Right atrium auricular region (tissue), 2 donors: ENCODE data around the gene CDH13. TPM values are rescaled to one million over a fixed set of nuclear protein-coding genes. Genes with fewer than 3 reads are reported as not detected.

Experiments
- DNase-seq: peaks from one replicate; pipeline ENCODE4 v3.0.0-alpha.2; 2019; ENCODE audit warnings: low spot score
- H3K27ac ChIP-seq, 2 donors: fragments of 200-600 bp; sonication (generic); 1 replicate in 1 of 2; 2 replicates in 1 of 2; pipeline ENCODE4 v1.5.1; 2016 to 2019
- H3K27me3 ChIP-seq, 2 donors: fragments of 200-600 bp; sonication (generic); one replicate each; pipeline versions ENCODE4 v1.5.1 to v1.6.0; 2017 to 2019
- H3K36me3 ChIP-seq: fragments of 200-600 bp; sonication (generic); one replicate; pipeline ENCODE4 v1.5.1; 2016
- H3K4me1 ChIP-seq, 2 donors: fragments of 200-600 bp; sonication (generic); one replicate each; pipeline versions ENCODE4 v1.5.1 to v1.6.0; 2017 to 2019
- H3K4me3 ChIP-seq, 2 donors: fragments of 200-600 bp; sonication (generic); 1 replicate in 1 of 2; 2 replicates in 1 of 2; pipeline ENCODE4 v1.5.1; 2017 to 2019; ENCODE audit warnings: mild to moderate bottlenecking in 1 of 2, moderate library complexity in 1 of 2
- H3K9me3 ChIP-seq, 2 donors: fragments of 200-600 bp; sonication (generic); one replicate each; pipeline ENCODE4 v1.5.1; 2019
- CTCF ChIP-seq, 2 donors: fragments of 200-600 bp; sonication (generic); IDR thresholded peaks; one replicate each; pipeline ENCODE4 v1.5.1; 2019; ENCODE audit warnings: antibody characterized with exemption in 2 of 2
- total RNA-seq, 2 donors: library from RNA; depleted of rRNA; stranded (reverse); fragments of >200 nt; gene quantifications; one replicate each; pipeline ENCODE4 v1.1.0, GENCODE V29; 2016

The CDH13 gene
- total RNA-seq, 2 donors from 2014 or later: 75.4 to 85.9 TPM

GRCh38 chr16:82990155-82990554, 363.4 kb downstream of the CDH13 start:
- Histone ChIP-seq H3K4me3 (no peak overlapping the region), H3K9me3 (no peaks in the 10 kb centered on the region), H3K27ac (no peak overlapping the region), H3K27me3 (no peaks in the 10 kb centered on the region), H3K4me1 (peaks cover 0 to 1% of the 10 kb centered on the region in 2 donors), H3K36me3 (no peaks in the 10 kb centered on the region)
- no peak for DNase-seq
- TF ChIP-seq CTCF (IDR thresholded peaks at IDR 0.05): no peak

- TF ChIP-seq CTCF (IDR thresholded peaks at IDR 0.05): no peak
- no peak for DNase-seq
- no peaks in the 10 kb centered on the region for H3K9me3 ChIP-seq
- H3K27ac ChIP-seq: no peak overlapping the region
- no peak overlapping the region for H3K4me3 ChIP-seq
- no peaks in the 10 kb centered on the region for H3K36me3 ChIP-seq
- H3K4me1 ChIP-seq: peaks cover 0 to 14% of the 10 kb centered on the region in 2 donors
- H3K27me3 ChIP-seq: no peaks in the 10 kb centered on the region
Observed at GRCh38 chr16:82991410-82991809, 364.6 kb downstream of the CDH13 start.

- Histone ChIP-seq H3K4me1 (peaks cover 0 to 17% of the 10 kb centered on the region in 2 donors), H3K27ac (no peak overlapping the region), H3K4me3 (no peak overlapping the region), H3K27me3 (no peaks in the 10 kb centered on the region), H3K36me3 (no peaks in the 10 kb centered on the region), H3K9me3 (no peaks in the 10 kb centered on the region)
- TF ChIP-seq CTCF (IDR thresholded peaks at IDR 0.05): no peak
- DNase-seq: no peak
Observed at GRCh38 chr16:82991966-82992675, 365.4 kb downstream of the CDH13 start.

- no peaks in the 10 kb centered on the region for H3K9me3 ChIP-seq
- no peaks in the 10 kb centered on the region for H3K27me3 ChIP-seq
Observed at GRCh38 chr16:82992786-82993185, 366.0 kb downstream of the CDH13 start.

GRCh38 chr16:82993415-82993814, 366.6 kb downstream of the CDH13 start:
- no peaks in the 10 kb centered on the region for H3K36me3 ChIP-seq
- H3K4me3 ChIP-seq: no peak overlapping the region
- no peaks in the 10 kb centered on the region for H3K27me3 ChIP-seq
- peaks cover 0 to 17% of the 10 kb centered on the region in 2 donors for H3K4me1 ChIP-seq
- no peak for TF ChIP-seq CTCF (IDR thresholded peaks at IDR 0.05)
- H3K27ac ChIP-seq: no peak overlapping the region
- H3K9me3 ChIP-seq: no peaks in the 10 kb centered on the region
- DNase-seq: no peak

More at GRCh38 chr16:82992786-82993185, 366.0 kb downstream of the CDH13 start:
- no peak overlapping the region for H3K4me3 ChIP-seq
- H3K4me1 ChIP-seq: peaks cover 0 to 17% of the 10 kb centered on the region in 2 donors
- no peak for DNase-seq
- no peaks in the 10 kb centered on the region for H3K36me3 ChIP-seq
- TF ChIP-seq CTCF (IDR thresholded peaks at IDR 0.05): no peak
- no peak overlapping the region for H3K27ac ChIP-seq

- Histone ChIP-seq H3K27ac (no peak overlapping the region), H3K9me3 (no peaks in the 10 kb centered on the region), H3K36me3 (no peaks in the 10 kb centered on the region), H3K4me1 (peaks cover 0 to 17% of the 10 kb centered on the region in 2 donors), H3K4me3 (no peak overlapping the region), H3K27me3 (no peaks in the 10 kb centered on the region)
- no peak for DNase-seq
- no peak for TF ChIP-seq CTCF (IDR thresholded peaks at IDR 0.05)
Observed at GRCh38 chr16:82993926-82994325, 367.2 kb downstream of the CDH13 start.
